Measurements from ENCODE around the gene B4GALT5. TPM values are rescaled to one million over a fixed set of nuclear protein-coding genes. Genes with fewer than 3 reads are reported as not detected.

B4GALT5 gene
- polyA plus RNA-seq, 1 experiment: 32.5 TPM

DNA sequence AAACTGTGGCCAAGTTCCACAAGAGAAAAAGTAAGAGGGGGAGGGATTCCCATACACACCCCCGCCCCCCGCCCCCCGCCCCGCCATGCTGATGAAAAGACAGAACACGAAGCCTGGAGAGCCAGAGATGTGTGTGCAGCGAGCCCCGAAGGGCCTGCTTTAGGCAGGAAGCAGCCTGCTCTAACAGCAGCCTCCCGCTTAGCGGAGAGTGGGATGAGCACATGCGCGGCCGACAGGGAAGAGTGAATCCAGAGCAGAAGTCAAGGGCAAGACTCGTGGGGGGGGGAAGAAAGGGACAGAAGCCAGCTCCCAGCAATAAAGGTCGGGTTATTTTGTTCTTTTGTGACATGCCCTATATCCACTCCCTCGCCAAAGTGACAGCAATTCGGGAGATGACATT lies 78.5 kb downstream of the B4GALT5 start:
- DNase-seq (ENCODE audit: low read depth, low spot score): no peak
- ChIA-PET POLR2A (no interaction called here), CTCF (no interaction called here)
- H3K27me3 ChIP-seq (ENCODE audit: control insufficient read depth, insufficient read depth, low read length): no peaks in the 10 kb centered on the region
- H3K4me3 ChIP-seq (ENCODE audit: low read depth, low read length): no peak overlapping the region
- H3K27ac ChIP-seq (ENCODE audit: low read depth, low read length): no peak overlapping the region
- TF ChIP-seq, protein P1, sequence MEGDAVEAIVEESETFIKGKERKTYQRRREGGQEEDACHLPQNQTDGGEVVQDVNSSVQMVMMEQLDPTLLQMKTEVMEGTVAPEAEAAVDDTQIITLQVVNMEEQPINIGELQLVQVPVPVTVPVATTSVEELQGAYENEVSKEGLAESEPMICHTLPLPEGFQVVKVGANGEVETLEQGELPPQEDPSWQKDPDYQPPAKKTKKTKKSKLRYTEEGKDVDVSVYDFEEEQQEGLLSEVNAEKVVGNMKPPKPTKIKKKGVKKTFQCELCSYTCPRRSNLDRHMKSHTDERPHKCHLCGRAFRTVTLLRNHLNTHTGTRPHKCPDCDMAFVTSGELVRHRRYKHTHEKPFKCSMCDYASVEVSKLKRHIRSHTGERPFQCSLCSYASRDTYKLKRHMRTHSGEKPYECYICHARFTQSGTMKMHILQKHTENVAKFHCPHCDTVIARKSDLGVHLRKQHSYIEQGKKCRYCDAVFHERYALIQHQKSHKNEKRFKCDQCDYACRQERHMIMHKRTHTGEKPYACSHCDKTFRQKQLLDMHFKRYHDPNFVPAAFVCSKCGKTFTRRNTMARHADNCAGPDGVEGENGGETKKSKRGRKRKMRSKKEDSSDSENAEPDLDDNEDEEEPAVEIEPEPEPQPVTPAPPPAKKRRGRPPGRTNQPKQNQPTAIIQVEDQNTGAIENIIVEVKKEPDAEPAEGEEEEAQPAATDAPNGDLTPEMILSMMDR (IDR thresholded peaks at IDR 0.05; ENCODE audit: low read depth, low read length): no peak
- no peaks in the 10 kb centered on the region for H3K9me3 ChIP-seq (ENCODE audit: control insufficient read depth, insufficient read depth, low read length)

DNA sequence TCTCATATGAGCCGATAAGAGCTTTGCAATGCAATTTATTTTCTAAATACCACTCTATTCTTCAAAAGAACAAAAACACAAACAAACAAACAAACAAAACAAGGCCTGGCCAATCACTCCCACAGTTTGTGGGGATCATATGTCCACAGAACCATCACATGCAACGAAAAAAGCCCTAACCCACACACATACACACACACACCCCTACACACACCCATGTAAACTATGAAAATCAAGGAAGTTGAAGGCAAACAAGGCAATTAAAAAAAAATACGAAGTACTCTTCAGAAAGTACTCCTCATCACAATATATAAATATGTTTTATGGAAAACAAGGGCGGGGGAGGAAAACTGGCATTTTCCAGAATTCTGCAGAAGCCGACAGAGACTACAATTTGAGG lies 79.6 kb downstream of the B4GALT5 start:
- Histone ChIP-seq H3K27me3 (ENCODE audit: control insufficient read depth, insufficient read depth, low read length) (no peaks in the 10 kb centered on the region), H3K27ac (ENCODE audit: low read depth, low read length) (no peak overlapping the region), H3K4me3 (ENCODE audit: low read depth, low read length) (no peak overlapping the region), H3K9me3 (ENCODE audit: control insufficient read depth, insufficient read depth, low read length) (peaks cover 3% of the 10 kb centered on the region; the same call in 1 of the 2 replicates)
- ChIA-PET CTCF (interaction anchor here (0.6 kb wide), 1 partner anchor 81 kb away, joined by 3 read pairs; no protein-coding TSS in a partner anchor), POLR2A (no interaction called here)
- TF ChIP-seq, protein P1 (IDR thresholded peaks at IDR 0.05; ENCODE audit: low read depth, low read length): no peak
- DNase-seq (ENCODE audit: low read depth, low spot score): no peak

DNA sequence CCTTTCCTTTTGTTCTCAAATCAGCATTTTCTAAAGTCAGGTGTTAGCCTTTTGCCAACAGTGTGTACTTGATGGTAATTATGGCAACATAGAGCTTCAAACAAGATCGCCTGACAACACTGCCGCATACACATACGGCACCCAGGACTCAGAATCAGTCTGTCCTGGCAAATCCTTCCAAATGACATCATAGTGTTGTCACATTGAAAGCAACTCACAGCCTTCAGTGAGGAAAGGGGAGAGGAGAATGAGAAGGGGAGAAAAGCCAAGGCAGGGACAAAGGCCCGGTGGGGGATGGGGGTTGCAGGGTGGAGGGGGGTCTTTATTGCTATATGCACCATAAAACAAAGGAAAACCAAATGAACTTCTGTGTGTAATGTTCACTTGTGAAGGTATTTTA lies 80.0 kb downstream of the B4GALT5 start:
- CTCF ChIA-PET: interaction anchor here (1.0 kb wide), 1 partner anchor 212 kb away, joined by 4 read pairs; no protein-coding TSS in a partner anchor
- no peaks in the 10 kb centered on the region for H3K27me3 ChIP-seq (ENCODE audit: control insufficient read depth, insufficient read depth, low read length)
- no peak overlapping the region for H3K27ac ChIP-seq (ENCODE audit: low read depth, low read length)
- H3K9me3 ChIP-seq (ENCODE audit: control insufficient read depth, insufficient read depth, low read length): peaks cover 3% of the 10 kb centered on the region; the same call in 1 of the 2 replicates
- POLR2A ChIA-PET: no interaction called here
- DNase-seq (ENCODE audit: low read depth, low spot score): no peak
- TF ChIP-seq, protein P1 (IDR thresholded peaks at IDR 0.05; ENCODE audit: low read depth, low read length): no peak
- H3K4me3 ChIP-seq (ENCODE audit: low read depth, low read length): no peak overlapping the region

DNA sequence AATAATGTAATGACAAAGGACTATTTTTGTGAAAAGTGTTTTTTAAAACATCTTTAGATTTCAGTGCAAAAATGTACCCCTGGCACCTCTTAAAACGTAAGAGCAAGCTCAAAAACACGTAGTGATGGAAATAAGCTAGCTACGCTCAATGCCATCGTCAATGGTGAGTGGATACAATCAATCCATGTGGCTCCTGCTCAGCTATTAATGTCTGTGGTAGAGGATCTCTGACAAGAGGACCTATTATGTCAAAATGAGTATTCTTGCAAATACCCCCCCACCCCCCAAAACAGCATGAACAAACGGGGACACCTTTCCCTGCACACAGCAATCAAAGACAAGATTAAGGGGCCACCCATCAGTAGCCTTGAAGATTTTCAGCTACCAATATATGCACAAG lies 80.7 kb downstream of the B4GALT5 start:
- CTCF ChIA-PET: interaction anchor here (1.0 kb wide), 2 partner anchors 213 to 256 kb away, joined by 3 to 4 read pairs; no protein-coding TSS in a partner anchor
- DNase-seq (ENCODE audit: low read depth, low spot score): no peak
- POLR2A ChIA-PET: no interaction called here
- H3K27me3 ChIP-seq (ENCODE audit: control insufficient read depth, insufficient read depth, low read length): no peaks in the 10 kb centered on the region
- H3K9me3 ChIP-seq (ENCODE audit: control insufficient read depth, insufficient read depth, low read length): peaks cover 6% of the 10 kb centered on the region; the same call in 1 of the 2 replicates
- H3K27ac ChIP-seq (ENCODE audit: low read depth, low read length): no peak overlapping the region
- TF ChIP-seq, protein P1 (IDR thresholded peaks at IDR 0.05; ENCODE audit: low read depth, low read length): no peak
- no peak overlapping the region for H3K4me3 ChIP-seq (ENCODE audit: low read depth, low read length)

DNA sequence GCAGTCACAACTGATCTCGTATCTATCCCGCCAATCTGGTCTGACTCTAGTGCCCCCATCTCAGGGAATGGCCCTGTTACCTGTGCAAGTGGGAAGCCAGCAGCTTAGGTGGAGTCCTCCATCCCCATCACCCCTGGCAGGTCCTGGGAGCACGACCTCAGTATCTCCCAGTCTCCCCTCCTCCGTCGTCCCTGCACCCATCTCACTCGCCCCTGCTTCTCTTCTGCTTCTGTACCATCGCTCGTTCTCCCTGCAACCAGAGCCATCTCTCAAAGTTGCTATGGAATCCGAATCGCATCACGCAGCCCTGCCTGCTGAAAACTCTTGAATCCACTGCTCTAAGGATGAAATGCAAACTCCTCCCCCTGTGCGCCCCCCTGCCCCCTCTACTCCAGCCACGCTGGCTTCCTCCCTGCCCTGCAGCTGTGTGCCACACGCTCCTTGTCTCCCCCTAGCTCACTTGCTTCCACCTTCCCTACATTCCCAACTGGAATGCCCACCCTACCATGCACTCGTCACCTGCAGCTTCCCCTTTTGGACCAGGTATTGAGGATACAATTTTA lies 81.7 kb downstream of the B4GALT5 start:
- Histone ChIP-seq H3K27me3 (ENCODE audit: control insufficient read depth, insufficient read depth, low read length) (no peaks in the 10 kb centered on the region), H3K4me3 (ENCODE audit: low read depth, low read length) (no peak overlapping the region), H3K9me3 (ENCODE audit: control insufficient read depth, insufficient read depth, low read length) (peaks cover 6% of the 10 kb centered on the region; the same call in 1 of the 2 replicates), H3K27ac (ENCODE audit: low read depth, low read length) (no peak overlapping the region)
- POLR2A ChIA-PET: no interaction called here
- CTCF ChIA-PET: interaction anchor here (1.0 kb wide), 1 partner anchor 257 kb away, joined by 3 read pairs; no protein-coding TSS in a partner anchor
- DNase-seq (ENCODE audit: low read depth, low spot score): no peak
- TF ChIP-seq, protein P1 (IDR thresholded peaks at IDR 0.05; ENCODE audit: low read depth, low read length): no peak
